Esophagus muscularis mucosa (tissue), 4 donors: ENCODE measurements around the gene CDK19. TPM values are rescaled to one million over a fixed set of nuclear protein-coding genes. Genes with fewer than 3 reads are reported as not detected.

ENCODE experiments used
- DNase-seq: peaks from one replicate; pipeline ENCODE4 v3.0.0-alpha.2; 2017; ENCODE audit errors: extremely low spot score
- H3K27ac ChIP-seq, 4 donors: fragments of 200-600 bp; sonication (generic); replicated peaks in 1 of 4; 1 replicate in 3 of 4; 2 replicates in 1 of 4; pipeline ENCODE4 v1.5.1; 2016 to 2019; ENCODE audit warnings: mild to moderate bottlenecking in 1 of 4
- H3K27me3 ChIP-seq, 4 donors: fragments of 200-600 bp; sonication (generic); one replicate each; pipeline versions ENCODE4 v1.5.1 to v1.6.0; 2016 to 2019
- H3K36me3 ChIP-seq, 4 donors: fragments of 200-600 bp; sonication (generic); one replicate each; pipeline ENCODE4 v1.5.1; 2016 to 2019
- H3K4me1 ChIP-seq, 4 donors: fragments of 200-600 bp; sonication (generic); one replicate each; pipeline ENCODE4 v1.5.1; 2016 to 2019
- H3K4me3 ChIP-seq, 4 donors: fragments of 200-600 bp; sonication (generic); 1 replicate in 2 of 4; 2 replicates in 2 of 4; pipeline ENCODE4 v1.5.1; 2016 to 2019; ENCODE audit warnings: mild to moderate bottlenecking in 4 of 4, moderate library complexity in 1 of 4
- H3K9me3 ChIP-seq, 4 donors: fragments of 200-600 bp; sonication (generic); 1 replicate in 3 of 4; 2 replicates in 1 of 4; pipeline ENCODE4 v1.5.1; 2016 to 2019
- CTCF ChIP-seq, 3 experiments: fragments of 200-600 bp in 2 of 3; fragments of 450-650 bp in 1 of 3; sonication (generic) in 2 of 3; IDR thresholded peaks; one replicate each; pipeline ENCODE4 v1.5.1; 2017 to 2019; ENCODE audit warnings: antibody characterized with exemption in 3 of 3, mild to moderate bottlenecking in 2 of 3, moderate library complexity in 1 of 3
- EP300 ChIP-seq: sonication (generic); formaldehyde crosslinking; IDR thresholded peaks from one replicate; pipeline ENCODE4 v1.6.1; 2017; ENCODE audit warnings: antibody characterized with exemption
- POLR2A ChIP-seq: fragments of 450-650 bp; IDR thresholded peaks from one replicate; pipeline ENCODE4 v1.6.1; 2017; ENCODE audit warnings: antibody characterized with exemption, moderate library complexity, mild to moderate bottlenecking, low read depth
- POLR2AphosphoS5 ChIP-seq, 2 donors: sonication (generic); formaldehyde crosslinking; IDR thresholded peaks; one replicate each; pipeline ENCODE4 v1.6.1; 2017; ENCODE audit warnings: antibody characterized with exemption in 2 of 2
- WGBS: methylation state at CpG from one replicate; pipeline ENCODE4 v1.1.5; 2018; 5-methylcytosine and 5-hydroxymethylcytosine counted together
- intact Hi-C: fragments of 100-400 bp; cut with DNase I; formaldehyde crosslinking; loops from one replicate; pipeline ENCODE4 v1.15.1; 2023
- total RNA-seq, 4 donors: library from RNA; depleted of rRNA; stranded (reverse); fragments of >200 nt; gene quantifications; one replicate each; pipeline versions ENCODE4 v1.1.0 to v1.2.1, GENCODE V29; 2016

CDK19 gene
- total RNA-seq, 4 donors from 2014 or later, result 12.0 to 15.0 (median 13.6) TPM

- H3K9me3 ChIP-seq, result no peaks in the 10 kb centered on the region
- H3K27ac ChIP-seq, result no peak overlapping the region
- no peak for DNase-seq
- peaks cover 0 to 5% (median 2%) of the 10 kb centered on the region in 4 donors for H3K4me1 ChIP-seq
- H3K27me3 ChIP-seq, result no peaks in the 10 kb centered on the region
- TF ChIP-seq EP300 (no peak), CTCF (IDR thresholded peaks at IDR 0.05) (no peak), POLR2A (no peak), POLR2AphosphoS5 (IDR thresholded peaks at IDR 0.05) (no peak)
- intact Hi-C loops, result no loop called here
- no peak overlapping the region for H3K4me3 ChIP-seq
- H3K36me3 ChIP-seq, result no peaks in the 10 kb centered on the region
- WGBS, result 91% methylated on average over 3 of the region's 3 CpGs
Observed at GRCh38 chr6:110699780-110700179, 115.5 kb downstream of the CDK19 start.

- Histone ChIP-seq H3K27me3 (no peaks in the 10 kb centered on the region), H3K4me3 (no peak overlapping the region), H3K27ac (no peak overlapping the region), H3K9me3 (no peaks in the 10 kb centered on the region), H3K4me1 (peaks cover 0 to 2% (median 0%) of the 10 kb centered on the region in 4 donors), H3K36me3 (no peaks in the 10 kb centered on the region)
- intact Hi-C loops, result no loop called here
- TF ChIP-seq EP300 (no peak), POLR2A (no peak), POLR2AphosphoS5 (IDR thresholded peaks at IDR 0.05) (no peak), CTCF (IDR thresholded peaks at IDR 0.05) (no peak)
- DNase-seq, result no peak
Observed at GRCh38 chr6:110693994-110694393, 121.3 kb downstream of the CDK19 start.

- Histone ChIP-seq H3K9me3 (no peaks in the 10 kb centered on the region), H3K4me3 (no peak overlapping the region), H3K27me3 (no peaks in the 10 kb centered on the region), H3K27ac (no peak overlapping the region), H3K36me3 (no peaks in the 10 kb centered on the region), H3K4me1 (peaks cover 0 to 4% (median 0%) of the 10 kb centered on the region in 4 donors)
- 98% methylated on average over 3 of the region's 3 CpGs for WGBS
- DNase-seq, result no peak
- TF ChIP-seq POLR2AphosphoS5 (IDR thresholded peaks at IDR 0.05), result no peak
- no peak for TF ChIP-seq EP300
- TF ChIP-seq POLR2A, result no peak
- TF ChIP-seq CTCF (IDR thresholded peaks at IDR 0.05), result no peak
- intact Hi-C loops, result no loop called here
Observed at GRCh38 chr6:110693296-110693695, 122.0 kb downstream of the CDK19 start.

- H3K4me1 ChIP-seq, result peaks cover 0 to 4% (median 0%) of the 10 kb centered on the region in 4 donors
- H3K4me3 ChIP-seq, result no peak overlapping the region
- no peaks in the 10 kb centered on the region for H3K36me3 ChIP-seq
- no peak for TF ChIP-seq POLR2A
- H3K27ac ChIP-seq, result no peak overlapping the region
- no peaks in the 10 kb centered on the region for H3K9me3 ChIP-seq
- WGBS, result 94% methylated on average over 5 of the region's 5 CpGs
- intact Hi-C loops, result no loop called here
- no peaks in the 10 kb centered on the region for H3K27me3 ChIP-seq
- no peak for DNase-seq
Observed at GRCh38 chr6:110690916-110691315, 124.4 kb downstream of the CDK19 start.

- Histone ChIP-seq H3K9me3 (no peaks in the 10 kb centered on the region), H3K4me1 (peaks cover 0 to 4% (median 0%) of the 10 kb centered on the region in 4 donors), H3K27ac (no peak overlapping the region), H3K4me3 (no peak overlapping the region), H3K27me3 (no peaks in the 10 kb centered on the region), H3K36me3 (no peaks in the 10 kb centered on the region)
- no peak for DNase-seq
- no peak for TF ChIP-seq EP300
- no peak for TF ChIP-seq POLR2A
- no peak for TF ChIP-seq CTCF (IDR thresholded peaks at IDR 0.05)
- no peak for TF ChIP-seq POLR2AphosphoS5 (IDR thresholded peaks at IDR 0.05)
- intact Hi-C loops, result no loop called here
- 100% methylated on average over 3 of the region's 3 CpGs for WGBS
Observed at GRCh38 chr6:110690106-110690654, 125.1 kb downstream of the CDK19 start.
